OCI-LY7 (cell line): ENCODE results near the gene UGT3A2.

Experiments
- EZH2phosphoT487 ChIP-seq: fragments of 200-600 bp; sonication (generic); IDR thresholded peaks from 2 replicates; pipeline ENCODE4 v1.6.1; 2018; ENCODE audit warnings: low read depth, borderline replicate concordance, mild to moderate bottlenecking, mixed run types, antibody characterized with exemption, low read length, moderate library complexity, mixed read lengths
- TF ChIP-seq, protein P1 (sequence below): fragments of 200-600 bp; sonication (generic); conservative IDR thresholded peaks from 2 replicates; pipeline ENCODE4 v1.5.1; 2014; ENCODE audit warnings: mild to moderate bottlenecking, antibody characterized with exemption, low read length, moderate library complexity, mixed read lengths

DNA sequence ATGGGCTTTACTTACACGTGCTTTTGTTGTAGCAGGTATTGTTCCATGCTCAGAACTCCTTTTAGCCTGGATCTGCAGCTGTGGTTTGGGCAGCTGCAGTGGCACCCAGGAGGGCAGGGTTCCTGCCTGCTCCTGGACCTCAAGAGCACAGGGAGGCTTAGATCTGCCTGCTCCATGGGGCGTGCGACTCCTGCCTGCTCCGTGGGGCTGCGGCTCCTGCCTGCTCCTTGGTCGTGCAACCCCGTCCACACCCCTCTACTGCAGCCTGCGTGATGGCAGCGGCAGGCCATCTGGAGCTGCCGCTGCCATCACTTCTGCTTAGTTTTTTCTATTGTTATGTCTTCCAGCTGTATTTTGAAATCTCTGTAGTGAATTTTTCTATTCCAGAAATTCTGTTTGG, 11.7 kb upstream of the UGT3A2 start:
- TF ChIP-seq, protein P1, sequence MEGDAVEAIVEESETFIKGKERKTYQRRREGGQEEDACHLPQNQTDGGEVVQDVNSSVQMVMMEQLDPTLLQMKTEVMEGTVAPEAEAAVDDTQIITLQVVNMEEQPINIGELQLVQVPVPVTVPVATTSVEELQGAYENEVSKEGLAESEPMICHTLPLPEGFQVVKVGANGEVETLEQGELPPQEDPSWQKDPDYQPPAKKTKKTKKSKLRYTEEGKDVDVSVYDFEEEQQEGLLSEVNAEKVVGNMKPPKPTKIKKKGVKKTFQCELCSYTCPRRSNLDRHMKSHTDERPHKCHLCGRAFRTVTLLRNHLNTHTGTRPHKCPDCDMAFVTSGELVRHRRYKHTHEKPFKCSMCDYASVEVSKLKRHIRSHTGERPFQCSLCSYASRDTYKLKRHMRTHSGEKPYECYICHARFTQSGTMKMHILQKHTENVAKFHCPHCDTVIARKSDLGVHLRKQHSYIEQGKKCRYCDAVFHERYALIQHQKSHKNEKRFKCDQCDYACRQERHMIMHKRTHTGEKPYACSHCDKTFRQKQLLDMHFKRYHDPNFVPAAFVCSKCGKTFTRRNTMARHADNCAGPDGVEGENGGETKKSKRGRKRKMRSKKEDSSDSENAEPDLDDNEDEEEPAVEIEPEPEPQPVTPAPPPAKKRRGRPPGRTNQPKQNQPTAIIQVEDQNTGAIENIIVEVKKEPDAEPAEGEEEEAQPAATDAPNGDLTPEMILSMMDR, result no peak
- no peak for TF ChIP-seq EZH2phosphoT487
